Measurements from ENCODE around the gene ZBTB45.

- no peak for TF ChIP-seq CTCF (IDR thresholded peaks at IDR 0.05)
- TF ChIP-seq POLR2A (IDR thresholded peaks at IDR 0.05), result no peak
Measured at GRCh38 chr19:58492265-58492664, 27.3 kb downstream of the ZBTB45 start.
